Smooth muscle cell (in vitro differentiated cells): ENCODE data around the gene RELL1. TPM values are rescaled to one million over a fixed set of nuclear protein-coding genes. Genes with fewer than 3 reads are reported as not detected.

Experiments
- DNase-seq: peaks from one replicate; lab custom pipeline; 2025; ENCODE audit not compliant: unreplicated experiment; lab: John Stamatoyannopoulos, UW
- H2AFZ ChIP-seq: fragments of 200-600 bp; sonication (generic); 2 replicates; pipeline ENCODE4 v1.6.0; 2016; ENCODE audit warnings: antibody characterized with exemption, low read depth, mild to moderate bottlenecking
- H3F3A ChIP-seq: fragments of 200-600 bp; sonication (generic); 2 replicates; pipeline ENCODE4 v1.6.0; 2017; ENCODE audit warnings: antibody characterized with exemption, low read depth
- H3K27ac ChIP-seq: fragments of 200-600 bp; sonication (generic); 2 replicates; pipeline ENCODE4 v1.5.1; 2016; ENCODE audit warnings: low read depth, mild to moderate bottlenecking
- H3K27me3 ChIP-seq: fragments of 200-600 bp; sonication (generic); 2 replicates; pipeline ENCODE4 v1.6.1; 2016; ENCODE audit warnings: low read depth, mild to moderate bottlenecking
- H3K36me3 ChIP-seq: fragments of 200-600 bp; sonication (generic); 2 replicates; pipeline ENCODE4 v1.5.1; 2016; ENCODE audit warnings: low read depth
- H3K4me1 ChIP-seq: fragments of 200-600 bp; sonication (generic); 2 replicates; pipeline ENCODE4 v1.5.1; 2016; ENCODE audit warnings: low read depth
- H3K4me2 ChIP-seq: fragments of 200-600 bp; sonication (generic); 2 replicates; pipeline ENCODE4 v1.6.0; 2016; ENCODE audit warnings: mild to moderate bottlenecking
- H3K4me3 ChIP-seq: fragments of 200-600 bp; sonication (generic); 2 replicates; pipeline ENCODE4 v1.5.1; 2016; ENCODE audit warnings: mild to moderate bottlenecking
- H3K79me2 ChIP-seq: fragments of 200-600 bp; sonication (generic); 2 replicates; pipeline ENCODE4 v1.6.0; 2016; ENCODE audit warnings: low read depth, mild to moderate bottlenecking
- H3K9ac ChIP-seq: fragments of 200-600 bp; sonication (generic); 2 replicates; pipeline ENCODE4 v1.6.0; 2016; ENCODE audit warnings: low read depth
- H3K9me3 ChIP-seq: fragments of 200-600 bp; sonication (generic); replicated peaks from 2 replicates; pipeline ENCODE4 v1.5.1; 2016; ENCODE audit warnings: low read depth
- H4K20me1 ChIP-seq: fragments of 200-600 bp; sonication (generic); 2 replicates; pipeline ENCODE4 v1.6.0; 2016; ENCODE audit warnings: low read depth
- WGBS: methylation state at CpG from one replicate; pipeline ENCODE4 v1.1.7; 2016; ENCODE audit warnings: low lambda C conversion rate; 5-methylcytosine and 5-hydroxymethylcytosine counted together
- polyA plus RNA-seq: library from polyadenylated mRNA; unstranded; fragments of >200 nt; fragmentation: Nextera tagmentation; extraction: Ambion mirVana; gene quantifications from 2 replicates; pipeline ENCODE4 v1.2.1, GENCODE V29; 2016
- total RNA-seq: library from RNA; depleted of rRNA; stranded (reverse); fragments of >200 nt; gene quantifications from 2 replicates; pipeline ENCODE4 v1.2.3, GENCODE V29; 2014
- TF ChIP-seq, protein P1 (sequence below): fragments of 200-600 bp; sonication (generic); IDR thresholded peaks from 2 replicates; pipeline ENCODE4 v1.5.1; 2017; ENCODE audit warnings: borderline replicate concordance, mild to moderate bottlenecking, antibody characterized with exemption; ENCODE audit not compliant: insufficient read depth, poor library complexity, severe bottlenecking

The RELL1 gene
- total and polyA plus RNA-seq, 2 experiments from 2014 or later = 3.5 to 36.3 TPM

DNA sequence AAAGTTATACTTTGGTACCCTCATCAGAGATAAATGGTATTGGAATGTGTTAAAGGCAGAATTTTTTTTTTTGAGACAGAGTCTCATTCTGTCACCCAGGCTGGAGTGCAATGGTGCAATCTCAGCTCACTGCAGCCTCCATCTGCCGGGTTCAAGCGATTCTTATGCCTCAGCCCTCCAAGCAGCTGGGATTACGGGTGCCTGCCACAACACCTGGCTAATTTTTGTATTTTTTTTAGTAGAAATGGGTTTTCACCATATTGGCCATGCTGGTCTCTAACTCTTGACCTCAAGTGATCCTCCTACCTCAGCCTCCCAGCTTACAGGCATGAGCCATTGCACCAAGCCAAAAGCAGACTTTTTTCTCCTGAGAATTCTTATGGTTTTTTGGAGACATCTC, 11.4 kb upstream of the RELL1 start:
- Histone ChIP-seq H4K20me1 (no peaks in the 10 kb centered on the region), H2AFZ (no peak overlapping the region), H3K4me3 (no peak overlapping the region), H3K27ac (no peak overlapping the region), H3K27me3 (no peaks in the 10 kb centered on the region), H3K9me3 (no peaks in the 10 kb centered on the region), H3K4me2 (no peak overlapping the region), H3F3A (no peaks in the 10 kb centered on the region), H3K9ac (no peak overlapping the region), H3K79me2 (no peaks in the 10 kb centered on the region), H3K4me1 (peaks cover 4% of the 10 kb centered on the region), H3K36me3 (no peaks in the 10 kb centered on the region)
- no peak for DNase-seq
- TF ChIP-seq, protein P1, sequence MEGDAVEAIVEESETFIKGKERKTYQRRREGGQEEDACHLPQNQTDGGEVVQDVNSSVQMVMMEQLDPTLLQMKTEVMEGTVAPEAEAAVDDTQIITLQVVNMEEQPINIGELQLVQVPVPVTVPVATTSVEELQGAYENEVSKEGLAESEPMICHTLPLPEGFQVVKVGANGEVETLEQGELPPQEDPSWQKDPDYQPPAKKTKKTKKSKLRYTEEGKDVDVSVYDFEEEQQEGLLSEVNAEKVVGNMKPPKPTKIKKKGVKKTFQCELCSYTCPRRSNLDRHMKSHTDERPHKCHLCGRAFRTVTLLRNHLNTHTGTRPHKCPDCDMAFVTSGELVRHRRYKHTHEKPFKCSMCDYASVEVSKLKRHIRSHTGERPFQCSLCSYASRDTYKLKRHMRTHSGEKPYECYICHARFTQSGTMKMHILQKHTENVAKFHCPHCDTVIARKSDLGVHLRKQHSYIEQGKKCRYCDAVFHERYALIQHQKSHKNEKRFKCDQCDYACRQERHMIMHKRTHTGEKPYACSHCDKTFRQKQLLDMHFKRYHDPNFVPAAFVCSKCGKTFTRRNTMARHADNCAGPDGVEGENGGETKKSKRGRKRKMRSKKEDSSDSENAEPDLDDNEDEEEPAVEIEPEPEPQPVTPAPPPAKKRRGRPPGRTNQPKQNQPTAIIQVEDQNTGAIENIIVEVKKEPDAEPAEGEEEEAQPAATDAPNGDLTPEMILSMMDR = no peak
- 97% methylated on average over 3 of the region's 3 CpGs for WGBS

DNA sequence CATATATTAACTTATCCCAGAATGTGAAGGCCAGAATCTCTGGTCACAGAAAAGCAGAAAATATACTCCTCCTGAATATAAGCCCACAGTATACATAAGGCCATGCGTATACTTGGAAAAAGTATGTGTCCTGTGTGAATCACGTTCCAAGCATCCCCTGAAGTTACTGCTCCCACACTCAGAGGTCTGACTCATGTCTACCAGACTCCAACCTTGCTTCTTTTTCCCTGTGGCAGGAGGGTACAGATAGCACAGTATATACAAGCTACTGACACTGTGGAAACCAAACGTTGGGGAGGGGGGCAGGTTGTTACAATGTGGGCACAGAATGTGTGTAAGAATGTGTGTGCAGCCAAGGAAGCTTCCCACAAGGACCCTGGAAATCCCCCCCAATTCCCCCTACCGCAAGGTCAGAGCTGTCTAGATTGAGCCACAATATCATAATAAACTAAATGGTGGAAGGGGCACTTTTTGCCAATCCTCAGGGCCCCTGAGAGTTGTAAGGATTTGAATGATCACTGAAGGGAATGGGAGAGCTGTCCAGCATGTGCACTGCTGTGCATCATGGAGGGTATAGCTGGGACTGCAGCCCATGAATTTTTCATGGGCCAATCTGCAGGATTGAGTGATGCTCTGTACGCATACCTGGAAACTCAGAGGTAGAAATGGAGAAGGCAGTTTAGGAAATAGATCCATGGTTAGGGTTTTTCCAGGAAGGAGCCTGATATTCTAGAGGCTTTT, 7.4 kb upstream of the RELL1 start:
- H3K4me3 ChIP-seq = no peak overlapping the region
- H3K27ac ChIP-seq = peak overlapping the region; percentile 77
- H3K79me2 ChIP-seq = no peaks in the 10 kb centered on the region
- H3K9me3 ChIP-seq = no peaks in the 10 kb centered on the region
- WGBS = 30% methylated on average over 5 of the region's 5 CpGs
- H3K4me2 ChIP-seq = peak overlapping the region; percentile 4
- DNase-seq = no peak
- TF ChIP-seq, protein P1 = no peak
- no peaks in the 10 kb centered on the region for H3K36me3 ChIP-seq
- H3K27me3 ChIP-seq = no peaks in the 10 kb centered on the region
- H3K9ac ChIP-seq = peak overlapping the region; percentile 18
- peaks cover 4% of the 10 kb centered on the region for H3K4me1 ChIP-seq
- no peak overlapping the region for H2AFZ ChIP-seq
- H4K20me1 ChIP-seq = no peaks in the 10 kb centered on the region
- no peaks in the 10 kb centered on the region for H3F3A ChIP-seq

DNA sequence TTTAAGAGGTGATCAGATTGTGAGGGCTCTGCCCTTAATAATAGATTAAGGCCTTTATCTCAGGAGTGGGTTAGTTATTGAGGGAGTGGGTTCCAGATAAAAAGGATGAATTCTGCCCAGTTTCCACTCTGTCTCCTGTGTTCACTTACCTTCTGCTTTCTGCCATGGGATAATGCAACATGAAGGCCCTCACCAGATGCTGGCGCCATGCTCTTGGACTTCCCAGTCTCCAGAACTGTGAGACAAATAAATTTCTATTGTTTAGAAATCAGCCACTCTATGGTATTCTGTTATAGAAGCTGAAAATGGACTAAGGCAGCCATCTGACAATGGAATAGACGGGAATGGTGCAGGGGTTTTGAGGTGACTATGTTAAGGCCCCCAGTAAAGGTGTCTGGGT, 6.9 kb upstream of the RELL1 start:
- Histone ChIP-seq H3K27ac (peak overlapping the region; percentile 77), H3K4me1 (peaks cover 4% of the 10 kb centered on the region), H2AFZ (no peak overlapping the region), H3K9me3 (no peaks in the 10 kb centered on the region), H3K27me3 (no peaks in the 10 kb centered on the region), H3K9ac (no peak overlapping the region), H4K20me1 (no peaks in the 10 kb centered on the region), H3K4me3 (no peak overlapping the region), H3F3A (no peaks in the 10 kb centered on the region), H3K79me2 (no peaks in the 10 kb centered on the region), H3K36me3 (no peaks in the 10 kb centered on the region), H3K4me2 (no peak overlapping the region)
- WGBS = 92% methylated on average over 2 of the region's 2 CpGs
- TF ChIP-seq, protein P1 = no peak
- no peak for DNase-seq

DNA sequence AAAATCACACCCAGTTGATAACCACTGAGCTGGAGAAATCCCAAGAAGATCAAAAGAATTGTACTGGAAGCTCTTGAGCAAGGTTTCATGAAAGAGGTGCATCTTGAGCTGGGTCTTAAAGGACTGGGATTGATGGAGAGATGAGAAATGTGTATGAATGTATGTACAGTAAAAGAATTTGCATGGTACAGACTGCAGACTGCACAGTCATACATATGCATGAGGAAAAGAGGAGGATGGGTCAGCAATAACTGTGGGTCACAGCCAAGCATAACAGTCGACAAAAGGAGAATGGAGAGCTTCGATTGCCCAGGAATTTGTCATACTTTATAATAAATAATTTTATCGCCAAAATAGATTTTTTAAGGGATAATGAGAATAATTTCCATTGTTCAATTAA, 4.8 kb upstream of the RELL1 start:
- H3K4me1 ChIP-seq = peaks cover 6% of the 10 kb centered on the region
- 98% methylated on average over 3 of the region's 3 CpGs for WGBS
- H3K27ac ChIP-seq = no peak overlapping the region
- no peak overlapping the region for H3K4me3 ChIP-seq
- no peaks in the 10 kb centered on the region for H3F3A ChIP-seq
- H3K9ac ChIP-seq = no peak overlapping the region
- H3K27me3 ChIP-seq = no peaks in the 10 kb centered on the region
- no peaks in the 10 kb centered on the region for H4K20me1 ChIP-seq
- no peaks in the 10 kb centered on the region for H3K9me3 ChIP-seq
- DNase-seq = no peak
- no peak overlapping the region for H2AFZ ChIP-seq
- no peaks in the 10 kb centered on the region for H3K79me2 ChIP-seq
- no peaks in the 10 kb centered on the region for H3K36me3 ChIP-seq
- TF ChIP-seq, protein P1 = no peak
- no peak overlapping the region for H3K4me2 ChIP-seq
